Liver (tissue), 9 donors: Measurements from ENCODE around the gene OR1I1. TPM values are rescaled to one million over a fixed set of nuclear protein-coding genes. Genes with fewer than 3 reads are reported as not detected.

Experiments
- DNase-seq: peaks from one replicate; pipeline ENCODE4 v3.0.0-alpha.2; 2017; ENCODE audit warnings: low spot score
- H3K27ac ChIP-seq, 2 donors: one replicate each; pipeline ENCODE4 v1.7.0; 2013; ENCODE audit warnings: inconsistent platforms in 2 of 2, low read length in 2 of 2, control low read depth in 1 of 2, low read depth in 1 of 2, mild to moderate bottlenecking in 1 of 2
- H3K27me3 ChIP-seq, 4 donors: one replicate each; pipeline versions ENCODE4 v1.6.1 to v1.7.0; 2013; ENCODE audit warnings: low read length in 3 of 4, inconsistent platforms in 1 of 4, mild to moderate bottlenecking in 1 of 4, moderate library complexity in 1 of 4; ENCODE audit not compliant: control insufficient read depth in 4 of 4, insufficient read depth in 4 of 4
- H3K36me3 ChIP-seq, 4 donors: one replicate each; pipeline versions ENCODE4 v1.6.1 to v1.7.0; 2013; ENCODE audit warnings: low read length in 3 of 4, mild to moderate bottlenecking in 3 of 4, low read depth in 1 of 4, moderate library complexity in 1 of 4; ENCODE audit not compliant: control insufficient read depth in 4 of 4, insufficient read depth in 3 of 4
- H3K4me1 ChIP-seq, 4 donors: one replicate each; pipeline versions ENCODE4 v1.6.1 to v1.7.0; 2013; ENCODE audit warnings: low read length in 3 of 4, mild to moderate bottlenecking in 3 of 4, moderate library complexity in 1 of 4; ENCODE audit not compliant: control insufficient read depth in 4 of 4, insufficient read depth in 4 of 4
- H3K4me3 ChIP-seq, 3 donors: one replicate each; pipeline versions ENCODE4 v1.6.1 to v1.7.0; 2013; ENCODE audit warnings: low read length in 3 of 3, control low read depth in 1 of 3, low read depth in 1 of 3, mild to moderate bottlenecking in 1 of 3
- H3K9ac ChIP-seq, 2 donors: one replicate each; pipeline ENCODE4 v1.7.0; 2013; ENCODE audit warnings: low read length in 2 of 2, mild to moderate bottlenecking in 2 of 2, moderate library complexity in 2 of 2, control low read depth in 1 of 2, low read depth in 1 of 2
- H3K9me3 ChIP-seq, 4 donors: one replicate each; pipeline versions ENCODE4 v1.6.1 to v1.7.0; 2013; ENCODE audit warnings: low read length in 3 of 4; ENCODE audit not compliant: control insufficient read depth in 4 of 4
- ATF3 ChIP-seq: IDR thresholded peaks from 2 replicates; pipeline ENCODE4 v1.6.1; 2016; ENCODE audit warnings: antibody characterized with exemption
- CTCF ChIP-seq: fragments of 150-350 bp; IDR thresholded peaks from 2 replicates; pipeline ENCODE4 v1.5.1; 2017; ENCODE audit warnings: improper control_type of control experiment, low read depth, low read length; ENCODE audit not compliant: missing input control
- EGR1 ChIP-seq, 2 donors: IDR thresholded peaks; 2 replicates each; pipeline ENCODE4 v1.6.1; 2016 to 2018; ENCODE audit warnings: antibody characterized with exemption in 2 of 2, low read depth in 2 of 2
- FOXA1 ChIP-seq: IDR thresholded peaks from 2 replicates; pipeline ENCODE4 v1.6.1; 2016; ENCODE audit warnings: antibody characterized with exemption
- FOXA2 ChIP-seq: IDR thresholded peaks from 2 replicates; pipeline ENCODE4 v1.6.1; 2016; ENCODE audit warnings: antibody characterized with exemption
- GABPA ChIP-seq, 2 donors: IDR thresholded peaks in 1 of 2; conservative IDR thresholded peaks in 1 of 2; 2 replicates each; pipeline ENCODE4 v1.6.1; 2016; ENCODE audit warnings: antibody characterized with exemption in 2 of 2, mild to moderate bottlenecking in 1 of 2, moderate library complexity in 1 of 2
- HNF4A ChIP-seq, 2 donors: conservative IDR thresholded peaks; 2 replicates each; pipeline ENCODE4 v1.6.1; 2016; ENCODE audit warnings: antibody characterized with exemption in 2 of 2, mild to moderate bottlenecking in 2 of 2
- HNF4G ChIP-seq: IDR thresholded peaks from 2 replicates; pipeline ENCODE4 v1.6.1; 2016; ENCODE audit warnings: antibody characterized with exemption
- JUND ChIP-seq, 2 donors: IDR thresholded peaks; 2 replicates each; pipeline ENCODE4 v1.6.1; 2016; ENCODE audit warnings: antibody characterized with exemption in 2 of 2
- MAX ChIP-seq: IDR thresholded peaks from 2 replicates; pipeline ENCODE4 v1.6.1; 2016; ENCODE audit warnings: antibody characterized with exemption
- NR2F2 ChIP-seq: IDR thresholded peaks from 2 replicates; pipeline ENCODE4 v1.6.1; 2016; ENCODE audit warnings: antibody characterized with exemption
- RAD21 ChIP-seq, 2 donors: IDR thresholded peaks; 2 replicates each; pipeline ENCODE4 v1.6.1; 2016; ENCODE audit warnings: antibody characterized with exemption in 2 of 2, mild to moderate bottlenecking in 2 of 2
- REST ChIP-seq: IDR thresholded peaks from 2 replicates; pipeline ENCODE4 v1.6.1; 2016; ENCODE audit warnings: antibody characterized with exemption, mild to moderate bottlenecking
- RXRA ChIP-seq, 2 donors: IDR thresholded peaks; 2 replicates each; pipeline ENCODE4 v1.6.1; 2017 to 2018; ENCODE audit warnings: antibody characterized with exemption in 2 of 2, mild to moderate bottlenecking in 1 of 2
- SP1 ChIP-seq: IDR thresholded peaks from 2 replicates; pipeline ENCODE4 v1.6.1; 2018; ENCODE audit warnings: antibody characterized with exemption, mild to moderate bottlenecking
- TAF1 ChIP-seq: conservative IDR thresholded peaks from 2 replicates; pipeline ENCODE4 v1.6.1; 2016; ENCODE audit warnings: antibody characterized with exemption, mild to moderate bottlenecking
- YY1 ChIP-seq: IDR thresholded peaks from 2 replicates; pipeline ENCODE4 v1.6.1; 2016; ENCODE audit warnings: antibody characterized with exemption, mild to moderate bottlenecking
- ZBTB33 ChIP-seq: IDR thresholded peaks from 2 replicates; pipeline ENCODE4 v1.6.1; 2016; ENCODE audit warnings: antibody characterized with exemption
- WGBS: extraction: QIAGEN DNeasy Blood & Tissue Kit; methylation state at CpG from one replicate; pipeline ENCODE4 v1.1.7; 2013; 5-methylcytosine and 5-hydroxymethylcytosine counted together
- polyA plus RNA-seq, 2 donors: library from polyadenylated mRNA; stranded (reverse) in 1 of 2; unstranded in 1 of 2; fragments of 200-250 nt in 1 of 2; fragments of >200 nt in 1 of 2; fragmentation: Nextera tagmentation in 1 of 2; extraction: Ambion mirVana in 1 of 2; gene quantifications; one replicate each; pipeline versions ENCODE4 v1.2.1 to v1.2.3, GENCODE V29; 2013 to 2015
- total RNA-seq, 2 donors: library from RNA; depleted of rRNA; stranded (reverse); fragments of >200 nt; gene quantifications; one replicate each; pipeline ENCODE4 v1.2.3, GENCODE V29; 2014
- donor health status: healthy.
- donor health status: healthy.
- donor health status: healthy.
- donor health status: healthy.
- donor health status: healthy.

The OR1I1 gene
- total and polyA plus RNA-seq, 4 donors: not detected

- Histone ChIP-seq H3K9ac (no peak overlapping the region), H3K27ac (no peak overlapping the region), H3K36me3 (peaks cover 0 to 1% (median 0%) of the 10 kb centered on the region in 4 donors), H3K4me3 (no peak overlapping the region), H3K27me3 (no peaks in the 10 kb centered on the region), H3K9me3 (peaks cover 2 to 6% (median 3%) of the 10 kb centered on the region in 4 donors), H3K4me1 (peaks cover 0 to 9% (median 0%) of the 10 kb centered on the region in 4 donors)
- no peak for DNase-seq
- TF ChIP-seq YY1: no peak
- TF ChIP-seq HNF4G: no peak
- TF ChIP-seq FOXA2: no peak
- TF ChIP-seq EGR1 (IDR thresholded peaks at IDR 0.05; ENCODE audit: low read depth in 2 of 2): no peak
- TF ChIP-seq GABPA (IDR thresholded peaks at IDR 0.05 in 1 of 2, conservative IDR thresholded peaks at IDR 0.05 in 1 of 2): no peak
- no peak for TF ChIP-seq NR2F2
- TF ChIP-seq FOXA1: no peak
- TF ChIP-seq ZBTB33: no peak
- TF ChIP-seq MAX: no peak
- no peak for TF ChIP-seq HNF4A (conservative IDR thresholded peaks at IDR 0.05)
- no peak for TF ChIP-seq JUND (IDR thresholded peaks at IDR 0.05)
- no peak for TF ChIP-seq TAF1
- TF ChIP-seq SP1: no peak
- TF ChIP-seq ATF3: no peak
- no peak for TF ChIP-seq REST
- TF ChIP-seq CTCF: no peak
- WGBS: 77% methylated on average over 1 of the region's 1 CpG
Measured at GRCh38 chr19:15104411-15104810, 22.4 kb downstream of the OR1I1 start.

GRCh38 chr19:15105044-15105443 is 23.0 kb downstream of the OR1I1 start:
- Histone ChIP-seq H3K9me3 (peaks cover 2 to 6% (median 3%) of the 10 kb centered on the region in 4 donors), H3K4me3 (no peak overlapping the region), H3K9ac (no peak overlapping the region), H3K27ac (no peak overlapping the region), H3K36me3 (peaks cover 0 to 2% (median 0%) of the 10 kb centered on the region in 4 donors), H3K4me1 (peaks cover 0 to 9% (median 0%) of the 10 kb centered on the region in 4 donors), H3K27me3 (no peaks in the 10 kb centered on the region)
- 91% methylated on average over 3 of the region's 3 CpGs for WGBS
- no peak for DNase-seq
- TF ChIP-seq HNF4G (no peak), ATF3 (no peak), MAX (no peak), YY1 (no peak), FOXA2 (no peak), FOXA1 (no peak), RXRA (IDR thresholded peaks at IDR 0.05) (no peak), JUND (IDR thresholded peaks at IDR 0.05) (no peak), RAD21 (IDR thresholded peaks at IDR 0.05) (no peak), REST (no peak), ZBTB33 (no peak)
